Breast epithelium (tissue), 3 donors: ENCODE measurements around the gene PCSK5.

ENCODE experiments used
- CTCF ChIP-seq, 3 donors: fragments of 450-650 bp; IDR thresholded peaks; one replicate each; pipeline ENCODE4 v1.5.1; 2016 to 2017; ENCODE audit warnings: antibody characterized with exemption in 3 of 3, mild to moderate bottlenecking in 3 of 3, moderate library complexity in 3 of 3
- POLR2A ChIP-seq: fragments of 450-650 bp; IDR thresholded peaks from one replicate; pipeline ENCODE4 v1.6.1; 2016; ENCODE audit warnings: antibody characterized with exemption, mild to moderate bottlenecking, moderate library complexity
- POLR2AphosphoS5 ChIP-seq, 3 donors: sonication (generic); formaldehyde crosslinking; IDR thresholded peaks; one replicate each; pipeline ENCODE4 v1.6.1; 2017; ENCODE audit warnings: antibody characterized with exemption in 3 of 3

GRCh38 chr9:75885652-75886051, 4.8 kb upstream of the PCSK5 start:
- TF ChIP-seq CTCF (IDR thresholded peaks at IDR 0.05) (no peak), POLR2A (no peak), POLR2AphosphoS5 (IDR thresholded peaks at IDR 0.05) (no peak)
